Hematopoietic multipotent progenitor cell treated with erythropoietin and hydrocortisone succinate and interleukin-3 and kit ligand, for 8 days (in vitro differentiated cells): ENCODE results near the gene LILRB1.
"Not testable (repeated sequence)": the region's sequence is repeated elsewhere in the genome, so short reads cannot be mapped to it uniquely, and the experiment has no call there.

Source experiments
- DNase-seq: peaks from one replicate; pipeline ENCODE4 v3.0.0-alpha.2; 2015

LILRB1 gene

DNA sequence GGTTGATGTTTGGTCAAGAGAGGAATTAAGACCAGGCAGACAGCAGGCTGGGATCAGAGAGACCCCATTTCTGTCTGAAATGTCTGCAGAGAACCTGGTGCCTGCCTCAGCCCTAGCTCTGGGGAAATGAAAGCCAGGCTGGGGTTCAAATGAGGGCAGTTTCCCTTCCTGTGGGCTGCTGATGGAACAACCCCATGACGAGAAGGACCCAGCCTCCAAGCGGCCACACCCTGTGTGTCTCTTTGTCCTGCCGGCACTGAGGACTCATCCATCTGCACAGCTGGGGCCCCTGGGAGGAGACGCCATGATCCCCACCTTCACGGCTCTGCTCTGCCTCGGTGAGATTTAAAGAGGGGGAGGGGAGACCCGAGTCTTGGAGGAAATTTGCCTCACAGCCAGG, 32.4 kb downstream of the LILRB1 start, which contains the start of gene LILRB4:
Gene LILRB4 (plus strand): TSS at position 256 of the 400 bp plus-strand sequence. CDS start 49 bp downstream, at position 305.
- DNase-seq = no peak

DNA sequence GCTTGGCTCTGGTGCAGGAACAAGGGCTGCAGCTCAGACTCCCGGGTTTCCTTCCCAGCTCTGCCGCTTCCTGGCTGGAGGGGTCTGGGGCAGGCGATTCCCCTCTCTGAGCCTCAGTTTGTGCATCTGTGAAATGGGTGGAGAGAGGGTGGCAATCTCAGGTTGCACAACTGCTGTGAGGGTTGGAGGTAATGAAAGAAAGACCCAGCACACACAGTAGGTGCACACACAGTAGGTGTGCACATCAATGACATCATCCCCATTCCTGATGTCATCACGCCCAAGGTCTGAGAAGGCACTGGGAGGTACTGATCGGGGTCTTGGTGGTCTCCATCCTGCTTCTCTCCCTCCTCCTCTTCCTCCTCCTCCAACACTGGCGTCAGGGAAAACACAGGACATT, 35.2 kb downstream of the LILRB1 start:
- no peak for DNase-seq

DNA sequence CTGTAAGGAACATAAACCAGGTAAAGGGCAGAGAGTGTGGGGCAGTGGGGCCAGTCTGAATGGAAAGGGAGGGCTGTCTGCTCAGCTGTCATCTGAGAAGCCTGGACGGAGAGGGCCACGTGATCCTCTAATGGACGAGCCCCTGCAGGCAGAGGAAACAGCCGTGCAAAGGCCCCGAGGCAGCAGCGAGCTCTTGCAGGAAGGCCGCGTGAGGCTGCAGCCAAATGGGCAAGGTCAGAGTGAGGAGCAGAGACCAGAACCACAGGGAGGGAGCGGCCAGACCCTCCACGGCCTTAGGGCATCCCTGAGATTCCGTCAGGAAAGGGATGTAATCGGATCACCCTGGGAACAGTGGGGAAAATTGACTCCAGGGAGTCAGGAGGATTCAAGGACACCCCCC, 36.9 kb downstream of the LILRB1 start:
- DNase-seq = no peak

DNA sequence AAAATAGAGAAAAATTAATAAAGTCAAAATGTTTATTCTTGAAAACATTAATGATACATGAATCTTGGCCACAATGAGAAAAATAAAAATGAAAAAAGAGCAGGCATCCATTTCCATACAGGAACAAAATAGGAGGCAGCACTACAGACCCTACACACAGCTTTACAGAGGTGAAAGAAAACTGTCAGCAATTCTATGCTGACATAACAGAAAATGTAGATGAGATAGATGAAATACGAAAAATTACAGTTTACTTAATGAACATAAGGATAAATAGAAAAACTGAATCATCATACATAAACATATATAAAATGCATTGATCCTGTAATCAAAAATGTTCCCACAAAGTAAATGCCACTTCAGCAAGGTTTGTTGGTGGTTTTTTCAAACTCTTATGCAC, 38.1 kb downstream of the LILRB1 start:
- DNase-seq = no peak

DNA sequence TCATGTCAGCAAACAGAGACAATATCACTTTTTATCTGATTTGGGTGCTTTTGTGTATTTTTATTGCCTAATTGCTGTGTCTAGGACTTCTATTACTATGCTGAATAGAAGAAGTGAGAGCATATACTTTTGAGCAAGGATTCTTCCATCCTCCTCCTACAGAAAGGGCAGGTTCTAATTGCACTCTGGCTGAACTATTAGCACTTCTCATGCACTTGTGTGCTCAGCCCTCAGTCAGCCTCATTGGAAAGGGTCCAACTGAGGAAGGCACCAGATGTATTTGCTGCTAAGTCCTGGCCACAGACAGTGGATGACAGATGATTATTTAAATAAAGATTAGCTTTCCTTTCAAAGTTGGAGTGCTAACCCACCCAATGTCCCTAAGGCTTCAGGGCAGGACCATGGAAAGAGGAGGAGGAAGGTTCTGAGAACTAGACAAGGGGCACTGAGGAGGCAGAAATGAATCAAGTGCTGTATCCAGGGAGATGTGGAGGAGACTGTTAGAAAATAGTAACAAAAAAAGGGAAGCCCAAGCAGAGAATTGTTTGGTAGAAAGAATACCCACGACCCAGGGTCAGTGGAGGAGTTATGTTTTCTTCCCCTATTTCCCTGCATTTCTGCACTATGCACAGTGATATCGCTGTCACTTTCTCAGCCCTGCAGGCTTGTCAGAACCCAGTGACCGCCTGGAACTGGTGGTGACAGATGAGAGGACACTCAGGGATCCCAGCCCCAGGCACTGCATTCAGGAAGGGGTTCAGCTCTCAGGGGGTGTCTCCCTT, 40.5 kb downstream of the LILRB1 start:
- DNase-seq = no peak

DNA sequence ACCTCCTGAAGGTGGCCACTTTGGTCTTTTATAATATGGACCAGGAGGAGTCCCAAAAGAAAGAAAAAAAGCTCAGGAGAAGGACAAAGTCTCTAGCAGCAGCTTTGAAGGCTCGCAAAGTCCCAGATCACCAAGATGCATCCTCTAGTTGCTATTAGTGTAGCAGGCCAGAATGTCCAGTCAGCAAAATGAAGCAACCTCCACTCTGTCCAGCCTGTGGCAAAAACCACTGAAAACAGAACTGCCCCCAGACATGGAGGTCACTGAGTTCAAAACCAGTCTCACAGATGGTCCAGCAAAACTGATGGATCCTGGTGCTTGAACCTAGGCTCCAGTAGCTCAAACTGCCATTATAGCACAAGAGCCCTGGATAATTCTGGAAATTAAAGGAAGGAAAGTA, 42.9 kb downstream of the LILRB1 start:
- DNase-seq = no peak

DNA sequence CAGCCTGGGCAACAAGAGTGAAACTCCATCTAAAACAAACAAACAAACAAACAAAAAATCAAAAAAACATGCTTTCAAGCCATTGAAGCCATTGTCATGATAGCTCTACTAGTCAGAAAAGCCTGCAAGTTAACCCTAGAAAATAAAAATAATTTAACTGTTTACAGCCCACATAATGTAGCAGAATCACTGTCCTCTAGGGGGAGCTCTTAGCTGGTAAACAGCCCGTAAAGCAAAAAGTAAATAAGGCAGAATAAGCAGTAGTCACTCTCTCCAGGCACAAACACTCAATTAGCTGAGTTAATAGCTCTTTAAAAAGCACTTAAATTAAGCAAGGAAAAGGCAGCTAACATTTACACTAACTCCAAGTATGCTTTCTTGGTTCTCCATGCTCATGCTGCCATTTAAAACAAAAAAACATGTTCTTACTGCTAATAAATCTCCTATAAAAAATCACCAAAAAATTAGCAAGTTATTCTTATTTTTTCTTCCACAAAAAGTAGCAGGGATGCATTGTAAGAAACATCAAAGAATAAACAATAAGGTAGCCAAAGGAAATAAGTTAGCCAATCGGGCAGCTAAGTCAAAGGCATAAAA, 43.8 kb downstream of the LILRB1 start:
- peak; percentile 56 for DNase-seq

DNA sequence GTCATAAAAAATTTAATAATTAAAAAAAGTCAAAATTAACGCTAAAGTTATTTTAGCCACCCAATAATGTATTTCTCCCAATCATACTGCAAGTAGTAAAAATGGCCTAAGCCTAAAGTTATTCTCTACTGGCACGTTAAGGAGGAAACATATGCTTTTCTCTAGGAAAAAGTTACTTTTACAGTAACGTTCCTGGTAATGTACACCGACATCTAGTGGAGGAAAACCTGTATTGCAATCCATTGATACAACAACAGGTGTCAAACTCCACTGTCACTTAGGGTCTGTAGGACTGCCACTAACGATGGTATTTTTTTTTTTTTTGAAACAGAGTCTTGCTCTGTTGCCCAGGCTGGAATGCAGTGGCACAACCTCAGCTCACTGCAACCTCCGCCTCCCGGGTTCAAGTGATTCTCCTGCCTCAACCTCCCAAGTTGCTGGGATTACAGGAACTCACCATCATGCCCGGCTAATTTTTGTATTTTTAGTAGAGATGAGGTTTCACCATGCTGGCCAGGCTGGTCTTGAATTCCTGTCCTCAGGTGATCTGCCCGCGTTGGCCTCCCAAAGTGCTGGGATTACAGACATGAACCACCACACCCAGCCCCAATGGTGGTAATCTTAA, 46.0 kb downstream of the LILRB1 start:
- peak; percentile 50 for DNase-seq

DNA sequence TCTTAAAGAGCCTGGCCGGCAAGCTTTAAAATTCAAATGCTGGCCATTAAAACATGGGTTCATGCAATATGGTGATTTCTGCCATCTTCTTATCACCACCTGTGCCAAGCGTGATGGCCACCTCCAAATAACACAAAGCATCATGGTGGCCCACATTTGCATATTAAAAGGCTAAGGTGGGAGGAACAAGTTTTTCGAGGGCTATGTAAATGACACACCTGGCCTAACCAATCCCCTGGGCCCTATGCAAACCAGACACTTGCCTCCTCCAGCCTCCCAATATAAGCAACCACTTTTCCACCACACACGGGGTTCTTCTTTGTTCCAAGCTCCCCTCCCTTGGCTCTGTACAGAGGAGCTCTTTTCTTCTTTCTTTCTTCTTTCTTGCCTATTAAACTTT, 46.9 kb downstream of the LILRB1 start:
- DNase-seq = no peak

DNA sequence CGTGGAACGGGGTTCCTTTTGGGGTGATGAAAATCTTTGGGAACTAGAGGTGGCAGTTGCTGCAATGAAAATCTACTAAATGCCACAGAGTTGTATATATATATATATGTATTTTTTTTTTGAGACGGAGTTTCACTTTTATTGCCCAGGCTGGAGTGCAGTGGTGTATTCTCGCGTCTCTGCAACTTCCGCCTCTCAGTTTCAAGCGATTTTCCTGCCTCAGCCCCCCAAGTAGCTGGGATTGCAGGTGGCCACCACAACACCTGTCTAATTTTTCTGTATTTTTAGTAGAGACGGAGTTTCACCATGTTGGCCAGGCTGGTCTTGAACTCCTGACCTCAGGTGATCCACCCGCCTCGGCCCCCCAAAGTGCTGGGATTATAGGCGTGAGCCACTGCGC, 51.3 kb downstream of the LILRB1 start:
- not testable (repeated sequence) for DNase-seq

DNA sequence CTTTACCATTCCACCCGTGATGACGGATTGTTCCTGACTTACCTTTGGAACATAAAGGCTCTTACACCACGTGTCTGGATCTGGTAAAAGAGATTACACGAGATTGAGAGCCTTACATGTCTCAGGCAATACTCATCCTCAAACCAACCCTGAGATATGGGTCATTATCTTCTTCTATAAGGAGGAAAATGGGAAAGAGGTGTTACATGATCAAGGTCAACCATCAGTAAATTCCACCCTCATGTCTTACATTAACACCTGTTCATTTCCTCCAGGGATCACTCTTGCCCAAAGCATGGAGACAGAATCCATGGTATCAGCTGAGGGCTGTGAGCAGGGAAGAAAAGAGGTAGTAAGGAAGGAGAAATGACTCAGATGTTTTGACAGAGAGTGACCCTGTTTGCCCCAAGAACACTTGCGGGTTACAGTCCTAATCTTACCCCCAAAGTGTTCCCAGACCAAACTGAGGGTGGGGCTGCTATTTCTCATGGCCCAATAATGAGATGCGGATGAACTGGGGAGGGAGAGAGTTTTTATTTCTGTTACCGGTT, 52.1 kb downstream of the LILRB1 start:
- no peak for DNase-seq

DNA sequence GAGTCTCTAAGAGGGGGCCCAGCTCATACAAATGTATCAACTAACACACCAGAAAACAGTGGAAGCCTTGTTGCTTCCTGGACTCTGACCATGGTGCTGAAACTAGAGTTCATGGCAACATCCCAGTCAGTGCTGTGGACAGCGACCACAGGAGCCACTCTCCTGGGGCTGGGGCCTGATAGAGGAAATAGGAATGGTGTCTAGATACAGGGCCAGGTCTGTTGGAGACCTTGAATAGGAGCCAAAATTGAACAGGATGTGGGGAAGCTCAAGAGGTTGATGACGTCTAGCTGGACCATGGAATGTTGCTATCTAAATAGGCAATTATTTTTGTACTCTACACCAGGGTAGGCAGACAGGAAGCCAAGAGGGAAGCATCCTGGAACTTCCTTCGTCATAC, 54.2 kb downstream of the LILRB1 start:
- DNase-seq = peak; percentile 55
